ENCODE measurements around the gene CAMTA1.

GRCh38 chr1:7262611-7263010, 477.4 kb downstream of the CAMTA1 start:
- no peak for TF ChIP-seq CTCF (IDR thresholded peaks at IDR 0.05; ENCODE audit: poor library complexity, severe bottlenecking)
- TF ChIP-seq POLR2AphosphoS5 (IDR thresholded peaks at IDR 0.05) = no peak
- no peak for TF ChIP-seq EP300 (conservative IDR thresholded peaks at IDR 0.05; ENCODE audit: poor library complexity, severe bottlenecking)
- TF ChIP-seq TAF1 (IDR thresholded peaks at IDR 0.05; ENCODE audit: low read depth) = no peak
- TF ChIP-seq EZH2 (IDR thresholded peaks at IDR 0.05; ENCODE audit: borderline replicate concordance, insufficient read depth, low read length, poor library complexity, severe bottlenecking) = no peak
- TF ChIP-seq MXI1 (conservative IDR thresholded peaks at IDR 0.05; ENCODE audit: poor library complexity, severe bottlenecking) = no peak
- TF ChIP-seq SMC3 (conservative IDR thresholded peaks at IDR 0.05; ENCODE audit: poor library complexity) = no peak
- TF ChIP-seq, protein P1, sequence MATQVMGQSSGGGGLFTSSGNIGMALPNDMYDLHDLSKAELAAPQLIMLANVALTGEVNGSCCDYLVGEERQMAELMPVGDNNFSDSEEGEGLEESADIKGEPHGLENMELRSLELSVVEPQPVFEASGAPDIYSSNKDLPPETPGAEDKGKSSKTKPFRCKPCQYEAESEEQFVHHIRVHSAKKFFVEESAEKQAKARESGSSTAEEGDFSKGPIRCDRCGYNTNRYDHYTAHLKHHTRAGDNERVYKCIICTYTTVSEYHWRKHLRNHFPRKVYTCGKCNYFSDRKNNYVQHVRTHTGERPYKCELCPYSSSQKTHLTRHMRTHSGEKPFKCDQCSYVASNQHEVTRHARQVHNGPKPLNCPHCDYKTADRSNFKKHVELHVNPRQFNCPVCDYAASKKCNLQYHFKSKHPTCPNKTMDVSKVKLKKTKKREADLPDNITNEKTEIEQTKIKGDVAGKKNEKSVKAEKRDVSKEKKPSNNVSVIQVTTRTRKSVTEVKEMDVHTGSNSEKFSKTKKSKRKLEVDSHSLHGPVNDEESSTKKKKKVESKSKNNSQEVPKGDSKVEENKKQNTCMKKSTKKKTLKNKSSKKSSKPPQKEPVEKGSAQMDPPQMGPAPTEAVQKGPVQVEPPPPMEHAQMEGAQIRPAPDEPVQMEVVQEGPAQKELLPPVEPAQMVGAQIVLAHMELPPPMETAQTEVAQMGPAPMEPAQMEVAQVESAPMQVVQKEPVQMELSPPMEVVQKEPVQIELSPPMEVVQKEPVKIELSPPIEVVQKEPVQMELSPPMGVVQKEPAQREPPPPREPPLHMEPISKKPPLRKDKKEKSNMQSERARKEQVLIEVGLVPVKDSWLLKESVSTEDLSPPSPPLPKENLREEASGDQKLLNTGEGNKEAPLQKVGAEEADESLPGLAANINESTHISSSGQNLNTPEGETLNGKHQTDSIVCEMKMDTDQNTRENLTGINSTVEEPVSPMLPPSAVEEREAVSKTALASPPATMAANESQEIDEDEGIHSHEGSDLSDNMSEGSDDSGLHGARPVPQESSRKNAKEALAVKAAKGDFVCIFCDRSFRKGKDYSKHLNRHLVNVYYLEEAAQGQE (IDR thresholded peaks at IDR 0.05; ENCODE audit: borderline replicate concordance) = no peak

Measured in neural cell (in vitro differentiated cells).